Upper lobe of right lung (tissue), 1 donor: Measurements from ENCODE around the gene UPF1. TPM values are rescaled to one million over a fixed set of nuclear protein-coding genes. Genes with fewer than 3 reads are reported as not detected.

Experiments used
- ATAC-seq: fragments of 200-7000 bp; cut with Tn5 transposase; one replicate; pipeline ENCODE4 v1.9.1; 2020; ENCODE audit warnings: mild to moderate bottlenecking, moderate library complexity
- DNase-seq: peaks from one replicate; pipeline ENCODE4 v3.0.0-alpha.2; 2020
- H3K27ac ChIP-seq: fragments of 200-600 bp; one replicate; pipeline ENCODE4 v1.8.0; 2022
- H3K27me3 ChIP-seq: fragments of 200-600 bp; one replicate; pipeline ENCODE4 v1.8.0; 2022; ENCODE audit warnings: mild to moderate bottlenecking
- H3K36me3 ChIP-seq: fragments of 200-600 bp; one replicate; pipeline ENCODE4 v1.8.0; 2022
- H3K4me1 ChIP-seq: fragments of 200-600 bp; one replicate; pipeline ENCODE4 v1.8.0; 2022
- H3K4me3 ChIP-seq: fragments of 200-600 bp; one replicate; pipeline ENCODE4 v1.8.0; 2022; ENCODE audit warnings: mild to moderate bottlenecking
- H3K9me3 ChIP-seq: fragments of 200-600 bp; one replicate; pipeline ENCODE4 v1.8.0; 2022
- intact Hi-C: fragments of 100-400 bp; cut with DNase I; formaldehyde crosslinking; loops from one replicate; pipeline ENCODE4 v1.11.0; 2022
- total RNA-seq: library from RNA; stranded (reverse); fragmentation: NEBNext Ultra II Directional; extraction: Animal tissue kit (Norgen Biotek cat#: 25700); gene quantifications from one replicate; pipeline ENCODE4 v1.2.1, GENCODE V29; 2021
- TF ChIP-seq, protein P1 (sequence below): fragments of 200-600 bp; IDR thresholded peaks from one replicate; pipeline ENCODE4 v1.8.0; 2022; ENCODE audit warnings: antibody characterized with exemption
- donor health status: DM: no; HTN: yes; CAD: no; lungs with severe emphysema.

Gene UPF1
- total RNA-seq, 1 donor from 2014 or later: 80.8 TPM

DNA sequence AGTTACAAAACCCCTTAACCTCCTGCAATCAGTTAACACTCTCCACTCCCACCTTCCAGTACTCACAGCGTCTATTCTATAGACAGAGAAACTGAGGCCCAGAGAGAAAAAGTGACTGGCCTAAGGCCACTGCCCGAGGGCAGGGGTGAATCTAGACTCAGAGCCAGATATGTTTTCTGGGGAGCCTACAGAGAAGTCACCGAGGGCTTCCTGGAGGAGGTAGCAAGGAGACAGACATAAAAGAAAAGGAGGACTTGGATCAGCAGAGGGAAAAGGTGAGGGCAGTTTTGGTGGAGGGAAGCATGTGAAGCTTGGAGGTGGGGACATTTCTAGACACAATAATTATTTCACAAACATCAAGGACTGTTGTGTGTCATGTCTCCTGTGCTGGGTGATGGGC is 39.1 kb upstream of the UPF1 start:
- TF ChIP-seq, protein P1, sequence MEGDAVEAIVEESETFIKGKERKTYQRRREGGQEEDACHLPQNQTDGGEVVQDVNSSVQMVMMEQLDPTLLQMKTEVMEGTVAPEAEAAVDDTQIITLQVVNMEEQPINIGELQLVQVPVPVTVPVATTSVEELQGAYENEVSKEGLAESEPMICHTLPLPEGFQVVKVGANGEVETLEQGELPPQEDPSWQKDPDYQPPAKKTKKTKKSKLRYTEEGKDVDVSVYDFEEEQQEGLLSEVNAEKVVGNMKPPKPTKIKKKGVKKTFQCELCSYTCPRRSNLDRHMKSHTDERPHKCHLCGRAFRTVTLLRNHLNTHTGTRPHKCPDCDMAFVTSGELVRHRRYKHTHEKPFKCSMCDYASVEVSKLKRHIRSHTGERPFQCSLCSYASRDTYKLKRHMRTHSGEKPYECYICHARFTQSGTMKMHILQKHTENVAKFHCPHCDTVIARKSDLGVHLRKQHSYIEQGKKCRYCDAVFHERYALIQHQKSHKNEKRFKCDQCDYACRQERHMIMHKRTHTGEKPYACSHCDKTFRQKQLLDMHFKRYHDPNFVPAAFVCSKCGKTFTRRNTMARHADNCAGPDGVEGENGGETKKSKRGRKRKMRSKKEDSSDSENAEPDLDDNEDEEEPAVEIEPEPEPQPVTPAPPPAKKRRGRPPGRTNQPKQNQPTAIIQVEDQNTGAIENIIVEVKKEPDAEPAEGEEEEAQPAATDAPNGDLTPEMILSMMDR: no peak
- peaks cover 18% of the 10 kb centered on the region for H3K4me1 ChIP-seq
- no peak for ATAC-seq
- no peak overlapping the region for H3K27ac ChIP-seq
- H3K27me3 ChIP-seq: peaks cover 76% of the 10 kb centered on the region
- H3K4me3 ChIP-seq: no peak overlapping the region
- DNase-seq: no peak
- H3K9me3 ChIP-seq: no peaks in the 10 kb centered on the region
- H3K36me3 ChIP-seq: no peaks in the 10 kb centered on the region
- intact Hi-C loops: no loop called here

DNA sequence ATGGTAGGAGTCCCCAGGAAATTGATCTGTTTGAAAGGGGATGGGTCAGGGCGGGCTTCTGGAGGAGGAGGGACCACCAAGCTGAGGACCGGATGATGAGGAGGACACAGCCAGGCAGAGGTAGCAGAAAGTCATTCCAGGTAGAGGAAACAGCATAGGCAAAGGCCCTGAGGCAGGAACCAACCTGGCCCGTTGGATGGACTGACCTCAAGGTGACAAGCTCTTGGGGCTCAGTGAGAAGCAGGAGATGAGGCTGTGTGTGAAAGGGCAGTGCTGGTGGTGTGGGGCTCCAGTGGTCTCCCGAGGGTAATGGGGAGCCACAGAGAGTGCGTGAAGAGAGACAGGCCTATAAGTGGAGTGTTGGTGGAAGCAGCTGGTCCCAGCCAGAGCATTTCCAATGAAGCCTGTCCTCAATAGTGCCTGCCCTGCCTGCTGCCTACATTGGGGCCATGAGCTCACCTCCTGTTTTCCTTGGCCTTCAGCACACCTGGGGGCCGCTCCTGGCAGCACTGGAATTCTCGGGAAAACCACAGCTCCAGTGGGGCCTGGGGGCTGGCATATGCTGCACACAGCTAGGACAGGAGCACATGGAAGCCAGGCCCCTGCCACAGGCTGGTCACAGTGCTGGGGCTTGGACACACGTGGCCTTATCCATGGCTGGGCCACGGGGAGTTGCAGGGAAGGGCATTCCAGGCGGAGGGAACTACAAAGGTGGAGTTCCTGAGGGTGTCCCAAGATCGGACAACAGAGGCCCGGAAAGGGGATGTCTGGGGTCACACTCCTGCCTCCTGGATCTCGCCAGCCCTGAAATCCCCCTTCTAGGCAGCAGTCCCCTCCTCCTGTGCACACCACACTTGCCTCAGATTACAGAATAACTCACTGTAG is 38.4 kb upstream of the UPF1 start:
- Histone ChIP-seq H3K9me3 (no peaks in the 10 kb centered on the region), H3K4me3 (no peak overlapping the region), H3K27ac (no peak overlapping the region), H3K4me1 (peaks cover 18% of the 10 kb centered on the region), H3K36me3 (no peaks in the 10 kb centered on the region), H3K27me3 (peaks cover 76% of the 10 kb centered on the region)
- no peak for ATAC-seq
- DNase-seq: no peak
- TF ChIP-seq, protein P1: no peak
- intact Hi-C loops: no loop called here

DNA sequence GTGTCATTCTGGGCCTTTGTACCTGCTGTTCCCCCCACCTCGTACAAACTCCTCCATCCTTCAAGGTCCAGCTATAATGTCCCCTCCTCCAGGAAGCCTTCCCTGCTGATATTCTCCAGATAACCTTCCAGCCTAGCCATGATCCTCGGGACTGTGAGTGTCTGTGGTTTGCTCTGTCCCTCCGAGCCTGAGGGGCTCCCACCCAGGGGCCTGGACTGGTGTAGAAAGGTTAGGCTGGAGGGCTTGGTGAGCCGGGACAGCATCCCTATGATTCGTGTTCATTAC is 37.8 kb upstream of the UPF1 start:
- Histone ChIP-seq H3K4me3 (no peak overlapping the region), H3K9me3 (no peaks in the 10 kb centered on the region), H3K27ac (no peak overlapping the region), H3K4me1 (peaks cover 13% of the 10 kb centered on the region), H3K27me3 (peaks cover 76% of the 10 kb centered on the region), H3K36me3 (no peaks in the 10 kb centered on the region)
- intact Hi-C loops: no loop called here
- ATAC-seq (no peak), DNase-seq (no peak)
- TF ChIP-seq, protein P1: no peak

DNA sequence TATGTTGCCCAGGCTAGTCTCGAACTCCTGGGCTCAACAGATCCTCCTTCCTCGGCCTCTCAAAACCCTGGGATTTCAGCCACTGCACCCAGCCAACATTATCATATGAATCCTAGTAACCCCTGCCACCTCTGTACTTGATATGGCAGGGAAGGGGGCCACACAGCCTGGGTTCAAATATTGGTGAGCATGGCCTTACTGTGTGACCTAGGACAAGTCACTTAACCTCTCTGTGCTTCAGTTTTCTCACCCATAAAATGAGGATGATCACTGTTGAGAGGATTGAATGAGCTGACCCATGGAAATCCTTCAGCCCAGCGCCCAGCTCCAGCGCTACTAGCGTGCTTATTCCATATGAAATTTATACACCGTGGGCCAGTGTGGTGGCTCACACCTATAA is 37.1 kb upstream of the UPF1 start:
- no peak overlapping the region for H3K4me3 ChIP-seq
- H3K36me3 ChIP-seq: no peaks in the 10 kb centered on the region
- intact Hi-C loops: no loop called here
- ATAC-seq (no peak), DNase-seq (no peak)
- TF ChIP-seq, protein P1: no peak
- H3K27me3 ChIP-seq: peaks cover 72% of the 10 kb centered on the region
- peaks cover 10% of the 10 kb centered on the region for H3K4me1 ChIP-seq
- no peaks in the 10 kb centered on the region for H3K9me3 ChIP-seq
- H3K27ac ChIP-seq: no peak overlapping the region

DNA sequence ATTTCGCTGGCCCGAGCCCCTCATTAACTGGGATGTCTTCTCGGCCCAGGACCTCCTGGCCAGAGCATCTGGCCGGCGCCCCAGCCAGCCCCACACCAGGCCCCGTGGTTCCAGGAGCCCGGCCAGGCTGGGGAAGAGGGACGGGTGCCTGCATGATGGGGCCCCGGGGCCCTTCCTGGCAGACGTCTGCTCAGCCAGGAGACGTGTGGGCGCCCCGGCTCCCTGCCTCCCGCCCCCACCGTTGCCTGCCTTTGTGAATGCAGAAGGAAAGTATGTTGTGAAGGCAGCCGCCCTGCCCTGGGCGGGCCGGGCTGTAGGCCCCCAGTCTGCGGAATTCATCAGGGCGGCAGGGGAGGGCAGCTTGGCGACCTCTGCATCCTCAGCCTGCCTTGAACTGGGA is 36.2 kb upstream of the UPF1 start:
- H3K9me3 ChIP-seq: no peaks in the 10 kb centered on the region
- intact Hi-C loops: no loop called here
- no peaks in the 10 kb centered on the region for H3K36me3 ChIP-seq
- ATAC-seq (peak; percentile 13), DNase-seq (no peak)
- peaks cover 3% of the 10 kb centered on the region for H3K4me1 ChIP-seq
- H3K27me3 ChIP-seq: peaks cover 63% of the 10 kb centered on the region
- H3K4me3 ChIP-seq: no peak overlapping the region
- no peak overlapping the region for H3K27ac ChIP-seq
- TF ChIP-seq, protein P1: no peak

DNA sequence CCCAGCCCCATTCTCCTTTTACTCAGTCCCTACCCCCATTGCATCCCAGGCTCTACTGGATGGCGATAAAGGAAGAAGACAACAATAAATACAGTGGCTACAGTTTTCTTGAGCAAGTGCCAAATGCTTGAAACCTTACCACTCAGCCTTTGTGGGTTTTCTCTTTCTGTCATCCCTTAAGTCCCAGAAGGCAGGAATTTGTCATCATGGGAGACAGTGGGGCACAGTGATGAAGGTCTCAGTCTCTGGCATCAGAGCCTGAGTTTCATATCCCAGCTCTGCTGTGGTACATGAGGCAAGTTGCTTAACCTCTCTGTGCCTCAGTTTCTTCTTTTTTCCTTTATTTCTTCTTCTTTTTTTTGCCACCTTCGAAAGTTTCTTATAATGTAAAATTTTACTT is 35.5 kb upstream of the UPF1 start:
- no peak for DNase-seq
- TF ChIP-seq, protein P1: no peak

More for the DNA sequence above, 35.5 kb upstream of the UPF1 start:
- Histone ChIP-seq H3K4me1 (no peaks in the 10 kb centered on the region), H3K27ac (no peak overlapping the region), H3K4me3 (no peak overlapping the region), H3K9me3 (no peaks in the 10 kb centered on the region), H3K27me3 (peaks cover 56% of the 10 kb centered on the region), H3K36me3 (no peaks in the 10 kb centered on the region)
- ATAC-seq: no peak
- intact Hi-C loops: no loop called here
